GM12878 (cell line): ENCODE data around the gene TIRAP. TPM values are rescaled to one million over a fixed set of nuclear protein-coding genes. Genes with fewer than 3 reads are reported as not detected.

ENCODE experiments used
- ATAC-seq: fragments of 200-7000 bp; cut with Tn5 transposase; 3 replicates; pipeline ENCODE4 v1.9.1; 2020; ENCODE audit warnings: mild to moderate bottlenecking, moderate library complexity
- BruUV-seq: library from RNA; stranded (reverse); fragments of 400-500 nt; replicated peaks from 2 replicates; lab custom pipeline; 2021; lab: Mats Ljungman, UMichigan
- CTCF ChIA-PET: fragments of 300-600 bp; sonication (Branson Sonifier 250); formaldehyde crosslinking; extraction: SDS; loops from one replicate; lab custom pipeline; 2021; ENCODE audit warnings: inconsistent platforms; lab: Yijun Ruan, JAX
- POLR2A ChIA-PET: fragments of 350-600 bp; formaldehyde crosslinking; extraction: SDS; loops from one replicate; lab custom pipeline; 2021; ENCODE audit warnings: inconsistent platforms; lab: Charles Lee
- RAD21 ChIA-PET: fragments of 300-600 bp; sonication (Branson Sonifier 250); formaldehyde crosslinking; loops from one replicate; lab custom pipeline; 2023; ENCODE audit warnings: antibody characterized with exemption; ENCODE audit not compliant: unreplicated experiment; lab: Charles Lee
- SMC1A ChIA-PET: fragments of 300-600 bp; sonication (Branson Sonifier 250); formaldehyde crosslinking; loops from one replicate; lab custom pipeline; 2023; ENCODE audit not compliant: unreplicated experiment, uncharacterized antibody; lab: Charles Lee
- DNase-seq: peaks from one replicate; pipeline ENCODE4 v3.0.0-alpha.2; 2011; ENCODE audit warnings: low read depth, low spot score
- FAIRE-seq: peaks from 3 replicates; lab custom pipeline; 2011; peaks lifted over from hg19 to GRCh38; lab: Jason Lieb, UNC
- H2AFZ ChIP-seq: 2 replicates; pipeline ENCODE4 v1.6.0; 2011; ENCODE audit warnings: low read depth, low read length, control low read depth; ENCODE audit not compliant: control insufficient read depth
- H3K27ac ChIP-seq: 2 replicates; pipeline ENCODE4 v1.5.1; 2011; ENCODE audit warnings: control low read depth; ENCODE audit not compliant: control insufficient read depth, insufficient read depth
- H3K27me3 ChIP-seq, 2 experiments: replicated peaks in 1 of 2; 2 replicates each; pipeline versions ENCODE4 v1.6.0 to v1.6.1; 2011; ENCODE audit warnings: low read length in 1 of 2; ENCODE audit not compliant: control insufficient read depth in 2 of 2, insufficient read depth in 2 of 2
- H3K36me3 ChIP-seq, 2 experiments: 2 replicates each; pipeline ENCODE4 v1.5.1; 2011; ENCODE audit warnings: low read length in 1 of 2; ENCODE audit not compliant: control insufficient read depth in 2 of 2, insufficient read depth in 2 of 2
- H3K4me1 ChIP-seq: 2 replicates; pipeline ENCODE4 v1.6.1; 2011; ENCODE audit warnings: mild to moderate bottlenecking, low read length, moderate library complexity, mixed read lengths; ENCODE audit not compliant: control insufficient read depth, insufficient read depth
- H3K4me2 ChIP-seq: 2 replicates; pipeline ENCODE4 v1.6.0; 2011; ENCODE audit warnings: control low read depth; ENCODE audit not compliant: control insufficient read depth, insufficient read depth
- H3K4me3 ChIP-seq: fragments of 200-600 bp; sonication (generic); 2 replicates; pipeline ENCODE4 v1.5.1; 2016
- H3K79me2 ChIP-seq: 2 replicates; pipeline ENCODE4 v1.6.0; 2011; ENCODE audit warnings: low read length; ENCODE audit not compliant: control insufficient read depth, insufficient read depth
- H3K9ac ChIP-seq: 2 replicates; pipeline ENCODE4 v1.8.0; 2011; ENCODE audit warnings: low read length, control low read depth, mixed read lengths; ENCODE audit not compliant: control insufficient read depth, insufficient read depth
- H3K9me3 ChIP-seq: replicated peaks from 3 replicates; pipeline ENCODE4 v1.5.1; 2011; ENCODE audit warnings: mild to moderate bottlenecking, low read length; ENCODE audit not compliant: control insufficient read depth, insufficient read depth
- H4K20me1 ChIP-seq: 2 replicates; pipeline ENCODE4 v1.6.0; 2011; ENCODE audit not compliant: control insufficient read depth, insufficient read depth
- BCL11A ChIP-seq: IDR thresholded peaks from 2 replicates; pipeline ENCODE4 v1.6.1; 2011; ENCODE audit warnings: low read depth, low read length
- BHLHE40 ChIP-seq, 2 experiments: fragments of 450-650 bp in 1 of 2; IDR thresholded peaks; 2 replicates each; pipeline ENCODE4 v1.6.1; 2011 to 2017; ENCODE audit warnings: low read depth in 2 of 2, borderline replicate concordance in 1 of 2, improper control_type of control experiment in 1 of 2, low read length in 1 of 2, mild to moderate bottlenecking in 1 of 2
- CBX5 ChIP-seq: sonication (generic); IDR thresholded peaks from 2 replicates; pipeline ENCODE4 v1.6.1; 2016; ENCODE audit warnings: low read depth, moderate library complexity, mild to moderate bottlenecking, inconsistent platforms
- E2F4 ChIP-seq: IDR thresholded peaks from 2 replicates; pipeline ENCODE4 v1.6.1; 2012; ENCODE audit warnings: low read depth, low read length, improper control_type of control experiment
- FOXM1 ChIP-seq: IDR thresholded peaks from 2 replicates; pipeline ENCODE4 v1.6.1; 2012; ENCODE audit warnings: low read depth, mild to moderate bottlenecking, inconsistent platforms, low read length, moderate library complexity
- HDAC6 ChIP-seq: fragments of 200-600 bp; sonication (generic); IDR thresholded peaks from one replicate; pipeline ENCODE4 v1.8.0; 2017; ENCODE audit warnings: antibody characterized with exemption; ENCODE audit not compliant: unreplicated experiment
- KDM1A ChIP-seq: fragments of 200-600 bp; sonication (generic); IDR thresholded peaks from 2 replicates; pipeline ENCODE4 v1.6.1; 2016; ENCODE audit warnings: borderline replicate concordance
- MEF2B ChIP-seq: fragments of 450-650 bp; IDR thresholded peaks from 2 replicates; pipeline ENCODE4 v1.6.1; 2018; ENCODE audit warnings: mild to moderate bottlenecking, moderate library complexity; ENCODE audit not compliant: partially characterized antibody, poor library complexity, severe bottlenecking
- MYB ChIP-seq: fragments of 150-350 bp; IDR thresholded peaks from 2 replicates; pipeline ENCODE4 v1.6.1; 2014; ENCODE audit warnings: mild to moderate bottlenecking, low read depth, low read length, borderline replicate concordance
- PML ChIP-seq: IDR thresholded peaks from 2 replicates; pipeline ENCODE4 v1.6.1; 2012; ENCODE audit warnings: low read length, inconsistent platforms
- PRDM15 ChIP-seq: fragments of 450-650 bp; formaldehyde crosslinking; IDR thresholded peaks from 2 replicates; pipeline ENCODE4 v1.4.0; 2020; ENCODE audit warnings: mild to moderate bottlenecking, moderate library complexity
- RAD51 ChIP-seq: fragments of 450-650 bp; IDR thresholded peaks from 2 replicates; pipeline ENCODE4 v1.6.1; 2016; ENCODE audit warnings: moderate library complexity, mild to moderate bottlenecking, inconsistent platforms
- SUPT20H ChIP-seq: IDR thresholded peaks from 2 replicates; pipeline ENCODE4 v1.6.1; 2011; ENCODE audit warnings: low read depth, mild to moderate bottlenecking, low read length, moderate library complexity, borderline replicate concordance; ENCODE audit not compliant: control insufficient read depth
- ZBED1 ChIP-seq: IDR thresholded peaks from 2 replicates; pipeline ENCODE4 v1.6.1; 2016; ENCODE audit warnings: borderline replicate concordance
- ZNF207 ChIP-seq: fragments of 450-650 bp; IDR thresholded peaks from 2 replicates; pipeline ENCODE4 v1.6.1; 2014; ENCODE audit warnings: antibody characterized with exemption, mild to moderate bottlenecking, borderline replicate concordance
- ZNF274 ChIP-seq: IDR thresholded peaks from one replicate; pipeline ENCODE4 v1.8.0; 2011; ENCODE audit not compliant: insufficient read length, insufficient read depth
- ZNF384 ChIP-seq: IDR thresholded peaks from 2 replicates; pipeline ENCODE4 v1.6.1; 2012; ENCODE audit warnings: low read depth, mild to moderate bottlenecking, low read length, improper control_type of control experiment, borderline replicate concordance
- WGBS: methylation state at CpG from one replicate; pipeline ENCODE4 v1.1.6; 2016; ENCODE audit warnings: low lambda C conversion rate; ENCODE audit not compliant: insufficient replicate concordance, insufficient coverage; ENCODE audit errors: missing lambda C conversion rate; 5-methylcytosine and 5-hydroxymethylcytosine counted together
- in situ Hi-C: fragments of 300-500 bp; cut with MboI; formaldehyde crosslinking; loops from 9 replicates; pipeline ENCODE4 v1.14.3; 2018; ENCODE audit warnings: mixed read lengths
- intact Hi-C: fragments of 100-400 bp; cut with micrococcal nuclease; formaldehyde crosslinking; loops from one replicate; pipeline ENCODE4 v1.14.2; 2022; ENCODE audit not compliant: unreplicated experiment
- polyA plus RNA-seq, 11 experiments: library from polyadenylated mRNA; depleted of rRNA in 4 of 11; unstranded in 6 of 11; stranded (reverse) in 5 of 11; fragments of >200 nt; fragmentation: Nextera tagmentation in 4 of 11; fragmentation: Illumina TruSeq in 1 of 11; extraction: Ambion mirVana in 4 of 11; extraction: Trizol in 1 of 11; gene quantifications; 1 replicate in 1 of 11; 2 replicates in 10 of 11; pipeline versions ENCODE4 v1.2.1 to v1.2.3, GENCODE V29; 2011 to 2016; ENCODE audit warnings: inconsistent platforms in 2 of 11, missing spikeins in 2 of 11, low read depth in 1 of 11
- total RNA-seq, 4 experiments: library from RNA; depleted of rRNA in 3 of 4; stranded (reverse); fragments of >200 nt in 3 of 4; fragmentation: Illumina TruSeq in 1 of 4; extraction: Trizol in 1 of 4; gene quantifications; 2 replicates each; pipeline versions ENCODE4 v1.2.1 to v1.2.3, GENCODE V29; 2013 to 2021

TIRAP gene
- total and polyA plus RNA-seq, 10 of the 15 experiments (the other 5 are each of a cell fraction or from before 2014, with no cell fraction given), result 0.76 to 9.9 (median 4.7) TPM

GRCh38 chr11:126281245-126281644 is 1.6 kb upstream of the TIRAP start:
- H3K27me3 ChIP-seq, result no peaks in the 10 kb centered on the region
- in situ Hi-C loops (no loop called here), intact Hi-C loops (no loop called here)
- peaks cover 3 to 10% of the 10 kb centered on the region in 2 experiments for H3K36me3 ChIP-seq
- H2AFZ ChIP-seq, result no peak overlapping the region
- RAD21 ChIA-PET, result interaction anchor here (0.7 kb wide), 1 partner anchor 27 kb away, joined by 3 read pairs; no protein-coding TSS in a partner anchor
- no peak overlapping the region for H3K4me2 ChIP-seq
- POLR2A ChIA-PET, result interaction anchor here (0.5 to 1.9 kb wide), 3 partner anchors 12 to 35 kb away, joined by 3 to 10 read pairs (median 3); partner anchors contain the start of genes DCPS, FOXRED1 and SRPRA
- H3K79me2 ChIP-seq, result peaks cover 6% of the 10 kb centered on the region
- H3K9me3 ChIP-seq, result no peaks in the 10 kb centered on the region
- H3K9ac ChIP-seq, result no peak overlapping the region
- no TSS peak for BruUV-seq
- FAIRE-seq, result no peak
- DNase-seq, result no peak
- 98% methylated on average over 6 of the region's 6 CpGs for WGBS
- peaks cover 22% of the 10 kb centered on the region for H3K4me1 ChIP-seq
- H3K27ac ChIP-seq, result no peak overlapping the region
- ATAC-seq, result no peak
- TF ChIP-seq SUPT20H (no peak), ZNF384 (no peak), ZNF274 (no peak), FOXM1 (no peak), PML (no peak), BCL11A (no peak), BHLHE40 (IDR thresholded peaks at IDR 0.05; ENCODE audit: borderline replicate concordance in 1 of 2, low read depth in 2 of 2, low read length in 1 of 2) (no peak), E2F4 (no peak), KDM1A (no peak), ZBED1 (no peak), ZNF207 (no peak), MYB (no peak), HDAC6 (no peak), PRDM15 (CRISPR knock-in tag) (no peak), MEF2B (no peak), RAD51 (no peak), CBX5 (no peak)
- no peaks in the 10 kb centered on the region for H4K20me1 ChIP-seq
- SMC1A ChIA-PET, result interaction anchor here (1.8 kb wide), 1 partner anchor 9 kb away, joined by 6 read pairs; no protein-coding TSS in a partner anchor
- CTCF ChIA-PET, result interaction anchor here (0.7 to 1.8 kb wide), 3 partner anchors 29 to 202 kb away, joined by 3 to 5 read pairs (median 4); no protein-coding TSS in a partner anchor
- H3K4me3 ChIP-seq, result no peak overlapping the region
